SK-N-SH (cell line): Measurements from ENCODE around the gene DLG2. TPM values are rescaled to one million over a fixed set of nuclear protein-coding genes. Genes with fewer than 3 reads are reported as not detected.

Experiments used
- CTCF ChIA-PET: fragments of 300-600, 350-600 bp; formaldehyde crosslinking; extraction: SDS; loops from one replicate; lab custom pipeline; 2021; lab: Yijun Ruan, JAX
- POLR2A ChIA-PET: fragments of 350-600 bp; sonication (Branson Sonifier 250); formaldehyde crosslinking; extraction: SDS; loops from one replicate; lab custom pipeline; 2020; ENCODE audit warnings: antibody characterized with exemption, inconsistent platforms; lab: Yijun Ruan, JAX
- DNase-seq: peaks from one replicate; pipeline ENCODE4 v3.0.0; 2012
- H2AFZ ChIP-seq: fragments of 200-600 bp; sonication (generic); 2 replicates; pipeline ENCODE4 v1.8.1; 2016; ENCODE audit warnings: antibody characterized with exemption, mild to moderate bottlenecking, low read depth
- H3F3A ChIP-seq: fragments of 200-600 bp; sonication (generic); replicated peaks from 2 replicates; pipeline ENCODE3; 2016; ENCODE audit warnings: antibody characterized with exemption, mild to moderate bottlenecking; ENCODE audit not compliant: insufficient read depth
- H3K27ac ChIP-seq, 2 experiments: fragments of 200-500 bp in 1 of 2; fragments of 200-600 bp in 1 of 2; sonication (Bioruptor generic) in 1 of 2; sonication (generic), shearing (Covaris generic) in 1 of 2; 2 replicates each; pipeline versions ENCODE4 v1.5.1 to v1.6.1; 2014 to 2016; ENCODE audit warnings: low read depth in 2 of 2, inconsistent platforms in 1 of 2, low read length in 1 of 2, mild to moderate bottlenecking in 1 of 2, mixed read lengths in 1 of 2
- H3K27me3 ChIP-seq: fragments of 200-600 bp; sonication (generic), shearing (Covaris generic); 2 replicates; pipeline ENCODE4 v1.6.1; 2016; ENCODE audit warnings: mixed run types; ENCODE audit not compliant: insufficient read depth
- H3K36me3 ChIP-seq, 2 experiments: fragments of 200-500 bp in 1 of 2; fragments of 200-600 bp in 1 of 2; sonication (Bioruptor generic) in 1 of 2; sonication (generic) in 1 of 2; replicated peaks in 1 of 2; 2 replicates each; pipeline versions ENCODE3 to v1.5.1; 2014 to 2016; ENCODE audit warnings: low read length in 1 of 2, mild to moderate bottlenecking in 1 of 2; ENCODE audit not compliant: insufficient read depth in 2 of 2, control insufficient read depth in 1 of 2
- H3K4me1 ChIP-seq, 2 experiments: fragments of 200-500 bp in 1 of 2; fragments of 200-600 bp in 1 of 2; sonication (Bioruptor generic) in 1 of 2; sonication (generic), shearing (Covaris generic) in 1 of 2; 2 replicates each; pipeline versions ENCODE4 v1.5.1 to v1.6.1; 2014 to 2016; ENCODE audit warnings: low read depth in 1 of 2, low read length in 1 of 2, mixed run types in 1 of 2; ENCODE audit not compliant: insufficient read depth in 2 of 2, control insufficient read depth in 1 of 2
- H3K4me2 ChIP-seq: fragments of 200-600 bp; sonication (generic), shearing (Covaris generic); 2 replicates; pipeline ENCODE4 v1.6.1; 2017; ENCODE audit warnings: mixed run types
- H3K4me3 ChIP-seq, 2 experiments: fragments of 200-500 bp in 1 of 2; fragments of 200-600 bp in 1 of 2; sonication (Bioruptor generic) in 1 of 2; sonication (generic), shearing (Covaris generic) in 1 of 2; 2 replicates each; pipeline versions ENCODE4 v1.5.1 to v1.8.1; 2014 to 2016; ENCODE audit warnings: low read depth in 2 of 2, inconsistent platforms in 1 of 2, low read length in 1 of 2, mild to moderate bottlenecking in 1 of 2, mixed read lengths in 1 of 2, moderate library complexity in 1 of 2
- H3K79me2 ChIP-seq: fragments of 200-600 bp; sonication (generic); 2 replicates; pipeline ENCODE4 v1.8.1; 2017; ENCODE audit warnings: mild to moderate bottlenecking; ENCODE audit not compliant: insufficient read depth
- H3K9ac ChIP-seq: fragments of 200-600 bp; sonication (generic); 2 replicates; pipeline ENCODE4 v1.6.1; 2017; ENCODE audit warnings: mixed run types
- H3K9me2 ChIP-seq: fragments of 200-600 bp; sonication (generic); 2 replicates; pipeline ENCODE4 v1.6.1; 2017; ENCODE audit warnings: mixed run types
- H3K9me3 ChIP-seq: fragments of 200-600 bp; sonication (generic); 2 replicates; pipeline ENCODE4 v1.6.1; 2017; ENCODE audit warnings: mixed run types, mild to moderate bottlenecking, moderate library complexity
- H4K20me1 ChIP-seq: fragments of 200-600 bp; sonication (generic); 2 replicates; pipeline ENCODE4 v1.6.1; 2017; ENCODE audit warnings: mild to moderate bottlenecking, mixed run types; ENCODE audit not compliant: insufficient read depth
- PBX3 ChIP-seq: IDR thresholded peaks from 2 replicates; pipeline ENCODE4; 2012
- RAD21 ChIP-seq: IDR thresholded peaks from 2 replicates; pipeline ENCODE4 v1.6.1; 2012; ENCODE audit warnings: mild to moderate bottlenecking, low read length
- TAF1 ChIP-seq: IDR thresholded peaks from 2 replicates; pipeline ENCODE4 v1.6.1; 2012; ENCODE audit warnings: low read depth, mild to moderate bottlenecking, low read length, moderate library complexity, borderline replicate concordance
- TEAD4 ChIP-seq: IDR thresholded peaks from 2 replicates; pipeline ENCODE4 v1.4.0; 2012; ENCODE audit warnings: mild to moderate bottlenecking, borderline replicate concordance; ENCODE audit not compliant: insufficient read depth
- YY1 ChIP-seq: IDR thresholded peaks from 2 replicates; pipeline ENCODE4 v1.4.0; 2012; ENCODE audit warnings: low read depth, mild to moderate bottlenecking
- WGBS: methylation state at CpG from one replicate; pipeline ENCODE4 v1.1.6; 2017; ENCODE audit warnings: low lambda C conversion rate; 5-methylcytosine and 5-hydroxymethylcytosine counted together
- polyA plus RNA-seq, 3 experiments: library from polyadenylated mRNA; depleted of rRNA; stranded (reverse); fragments of >200 nt; gene quantifications; 2 replicates each; pipeline ENCODE4 v1.2.3, GENCODE V29; 2012
- TF ChIP-seq, protein P1 (sequence below): IDR thresholded peaks from 2 replicates; pipeline ENCODE4 v1.6.1; 2012; ENCODE audit warnings: mild to moderate bottlenecking, low read depth, low read length, moderate library complexity
- TF ChIP-seq, protein P2 (sequence below): fragments of 150-350 bp; IDR thresholded peaks from 2 replicates; pipeline ENCODE4 v1.6.1; 2017; ENCODE audit warnings: antibody characterized with exemption, low read length, low read depth, borderline replicate concordance

Gene DLG2
- polyA plus RNA-seq, 1 of the 3 experiments (the other 2 are of a cell fraction): 0.21 TPM

- Histone ChIP-seq H3K4me3 (no peak overlapping the region), H3K9me3 (no peaks in the 10 kb centered on the region), H3K4me2 (no peak overlapping the region), H4K20me1 (no peaks in the 10 kb centered on the region), H3F3A (no peaks in the 10 kb centered on the region), H3K27me3 (no peaks in the 10 kb centered on the region), H3K27ac (no peak overlapping the region), H3K4me1 (no peaks in the 10 kb centered on the region), H3K36me3 (no peaks in the 10 kb centered on the region), H2AFZ (no peak overlapping the region), H3K9me2 (no peaks in the 10 kb centered on the region), H3K9ac (no peak overlapping the region), H3K79me2 (no peaks in the 10 kb centered on the region)
- POLR2A ChIA-PET: no interaction called here
- CTCF ChIA-PET: interaction anchor here (0.5 kb wide), 1 partner anchor 751 kb away, joined by 3 read pairs; no protein-coding TSS in a partner anchor
- no peak for DNase-seq
- 5% methylated on average over 3 of the region's 6 CpGs for WGBS
- TF ChIP-seq, protein P1, sequence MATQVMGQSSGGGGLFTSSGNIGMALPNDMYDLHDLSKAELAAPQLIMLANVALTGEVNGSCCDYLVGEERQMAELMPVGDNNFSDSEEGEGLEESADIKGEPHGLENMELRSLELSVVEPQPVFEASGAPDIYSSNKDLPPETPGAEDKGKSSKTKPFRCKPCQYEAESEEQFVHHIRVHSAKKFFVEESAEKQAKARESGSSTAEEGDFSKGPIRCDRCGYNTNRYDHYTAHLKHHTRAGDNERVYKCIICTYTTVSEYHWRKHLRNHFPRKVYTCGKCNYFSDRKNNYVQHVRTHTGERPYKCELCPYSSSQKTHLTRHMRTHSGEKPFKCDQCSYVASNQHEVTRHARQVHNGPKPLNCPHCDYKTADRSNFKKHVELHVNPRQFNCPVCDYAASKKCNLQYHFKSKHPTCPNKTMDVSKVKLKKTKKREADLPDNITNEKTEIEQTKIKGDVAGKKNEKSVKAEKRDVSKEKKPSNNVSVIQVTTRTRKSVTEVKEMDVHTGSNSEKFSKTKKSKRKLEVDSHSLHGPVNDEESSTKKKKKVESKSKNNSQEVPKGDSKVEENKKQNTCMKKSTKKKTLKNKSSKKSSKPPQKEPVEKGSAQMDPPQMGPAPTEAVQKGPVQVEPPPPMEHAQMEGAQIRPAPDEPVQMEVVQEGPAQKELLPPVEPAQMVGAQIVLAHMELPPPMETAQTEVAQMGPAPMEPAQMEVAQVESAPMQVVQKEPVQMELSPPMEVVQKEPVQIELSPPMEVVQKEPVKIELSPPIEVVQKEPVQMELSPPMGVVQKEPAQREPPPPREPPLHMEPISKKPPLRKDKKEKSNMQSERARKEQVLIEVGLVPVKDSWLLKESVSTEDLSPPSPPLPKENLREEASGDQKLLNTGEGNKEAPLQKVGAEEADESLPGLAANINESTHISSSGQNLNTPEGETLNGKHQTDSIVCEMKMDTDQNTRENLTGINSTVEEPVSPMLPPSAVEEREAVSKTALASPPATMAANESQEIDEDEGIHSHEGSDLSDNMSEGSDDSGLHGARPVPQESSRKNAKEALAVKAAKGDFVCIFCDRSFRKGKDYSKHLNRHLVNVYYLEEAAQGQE: no peak
- TF ChIP-seq PBX3 (no peak), TAF1 (no peak), TEAD4 (no peak), YY1 (no peak), RAD21 (no peak)
Measured at GRCh38 chr11:85171648-85172257, 455.4 kb downstream of the DLG2 start.

DNA sequence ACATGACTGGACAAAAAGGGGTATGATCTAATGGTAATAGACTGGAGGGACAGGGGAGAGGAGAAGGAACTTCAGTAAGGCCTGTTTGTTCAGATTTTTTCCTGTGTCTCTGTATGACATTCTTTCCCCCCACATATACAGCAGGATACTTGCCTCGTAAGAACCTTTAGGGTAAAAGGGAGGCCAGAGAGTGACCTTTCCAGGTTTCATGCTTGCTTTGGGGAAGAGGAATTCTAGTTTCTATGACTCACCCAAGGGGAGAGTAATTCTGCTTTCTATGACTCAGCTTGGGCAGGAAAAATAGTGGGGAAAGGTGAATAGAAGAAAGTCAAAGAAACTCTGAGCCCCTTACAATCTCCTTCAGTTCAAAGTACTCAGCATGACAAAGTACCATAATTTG, 457.0 kb downstream of the DLG2 start:
- H3K4me3 ChIP-seq: no peak overlapping the region
- no peaks in the 10 kb centered on the region for H3K27me3 ChIP-seq
- POLR2A ChIA-PET: no interaction called here
- H4K20me1 ChIP-seq: no peaks in the 10 kb centered on the region
- TF ChIP-seq PBX3: no peak
- TF ChIP-seq RAD21: no peak
- TF ChIP-seq, protein P2, sequence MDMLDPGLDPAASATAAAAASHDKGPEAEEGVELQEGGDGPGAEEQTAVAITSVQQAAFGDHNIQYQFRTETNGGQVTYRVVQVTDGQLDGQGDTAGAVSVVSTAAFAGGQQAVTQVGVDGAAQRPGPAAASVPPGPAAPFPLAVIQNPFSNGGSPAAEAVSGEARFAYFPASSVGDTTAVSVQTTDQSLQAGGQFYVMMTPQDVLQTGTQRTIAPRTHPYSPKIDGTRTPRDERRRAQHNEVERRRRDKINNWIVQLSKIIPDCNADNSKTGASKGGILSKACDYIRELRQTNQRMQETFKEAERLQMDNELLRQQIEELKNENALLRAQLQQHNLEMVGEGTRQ: no peak
- TF ChIP-seq, all 33 proteins: peak for 0
- Histone ChIP-seq H3K36me3 (no peaks in the 10 kb centered on the region), H3F3A (no peaks in the 10 kb centered on the region), H3K9me3 (no peaks in the 10 kb centered on the region), H3K4me2 (no peak overlapping the region), H3K9ac (no peak overlapping the region), H3K79me2 (no peaks in the 10 kb centered on the region), H3K9me2 (no peaks in the 10 kb centered on the region), H3K27ac (no peak overlapping the region), H3K4me1 (no peaks in the 10 kb centered on the region), H2AFZ (no peak overlapping the region)
- DNase-seq: no peak
- WGBS: 0% methylated on average over 1 of the region's 1 CpG
- CTCF ChIA-PET: no interaction called here
